ENCODE results near the gene RGL1. TPM values are rescaled to one million over a fixed set of nuclear protein-coding genes. Genes with fewer than 3 reads are reported as not detected.

RGL1 gene
- total and polyA plus RNA-seq, 9 of the 15 experiments (the other 6 are each of a cell fraction or from before 2014, with no cell fraction given), result under 0.01 to 0.07 (median 0.04) TPM

GRCh38 chr1:183872403-183872802 is 67.5 kb downstream of the RGL1 start:
- Histone ChIP-seq H3K27ac (ENCODE audit: extremely low read depth, low read depth, low read length) (no peak overlapping the region), H3K9me1 (ENCODE audit: control insufficient read depth, insufficient read depth, low read length) (no peaks in the 10 kb centered on the region), H2AFZ (ENCODE audit: low read depth, low read length) (no peak overlapping the region), H3K4me2 (ENCODE audit: insufficient read depth, low read length) (no peak overlapping the region), H3K9ac (ENCODE audit: insufficient read depth in 1 of 2, low read depth in 2 of 2, low read length in 2 of 2) (no peak overlapping the region), H3K9me3 (replicated peaks; ENCODE audit: control insufficient read depth, insufficient read depth, low read depth, low read length) (no peaks in the 10 kb centered on the region), H3K36me3 (ENCODE audit: control insufficient read depth, insufficient read depth, low read length) (no peaks in the 10 kb centered on the region), H3K27me3 (ENCODE audit: control insufficient read depth in 2 of 2, insufficient read depth in 2 of 2, low read length in 2 of 2) (peaks cover 10 to 20% of the 10 kb centered on the region in 2 experiments), H4K20me1 (replicated peaks; ENCODE audit: control insufficient read depth, insufficient read depth, low read length) (no peaks in the 10 kb centered on the region), H3K79me2 (ENCODE audit: control insufficient read depth, insufficient read depth, low read length) (no peaks in the 10 kb centered on the region), H3K4me3 (no peak overlapping the region), H3K4me1 (replicated peaks in 1 of 2; ENCODE audit: control insufficient read depth in 2 of 2, insufficient read depth in 2 of 2, low read length in 2 of 2) (no peaks in the 10 kb centered on the region)
- intact Hi-C loops (cut with micrococcal nuclease) (no loop called here), in situ Hi-C loops (cut with MboI) (no loop called here)
- TF ChIP-seq BRF1 (IDR thresholded peaks at IDR 0.05; ENCODE audit: borderline replicate concordance, extremely low read depth, insufficient read length), result no peak
- TF ChIP-seq ZNF121 (CRISPR knock-in tag; conservative IDR thresholded peaks at IDR 0.05), result no peak
- TF ChIP-seq ZMIZ1 (IDR thresholded peaks at IDR 0.05; ENCODE audit: low read depth in 2 of 2, low read length in 2 of 2), result no peak
- TF ChIP-seq PCBP1 (IDR thresholded peaks at IDR 0.05; ENCODE audit: low read depth, low read length, poor library complexity, severe bottlenecking), result no peak
- no peak for TF ChIP-seq ZSCAN32 (CRISPR knock-in tag; IDR thresholded peaks at IDR 0.05)
- TF ChIP-seq THRB (CRISPR knock-in tag; conservative IDR thresholded peaks at IDR 0.05), result no peak
- TF ChIP-seq ZNF445 (CRISPR knock-in tag; IDR thresholded peaks at IDR 0.05; ENCODE audit: low read depth), result no peak
- TF ChIP-seq KLF1 (tag; IDR thresholded peaks at IDR 0.05), result no peak
- ChIA-PET CTCF (ENCODE audit: low intra/inter-chr PET ratio) (no interaction called here), POLR2A (no interaction called here)
- ATAC-seq (no peak), DNase-seq (ENCODE audit: extremely low read depth in 1 of 4, low spot score in 3 of 4) (no peak), FAIRE-seq (no peak)
- WGBS (ENCODE audit: insufficient coverage, low coverage, missing lambda C conversion rate), result 3% methylated on average over 3 of the region's 3 CpGs
- BruUV-seq (replicated peaks), result no TSS peak

Measured in K562 (cell line).